H9 (cell line): ENCODE data around the gene THAP2. TPM values are rescaled to one million over a fixed set of nuclear protein-coding genes. Genes with fewer than 3 reads are reported as not detected.

ENCODE experiments used
- DNase-seq: peaks from one replicate; pipeline ENCODE4 v3.0.0-alpha.2; 2017
- H2AFZ ChIP-seq: one replicate; pipeline ENCODE4 v1.6.1; 2013; ENCODE audit warnings: mild to moderate bottlenecking, low read length, control low read depth, moderate library complexity
- H2AK5ac ChIP-seq: 2 replicates; pipeline ENCODE4 v1.6.1; 2013; ENCODE audit warnings: low read length, control low read depth, mixed read lengths; ENCODE audit not compliant: insufficient read length
- H2BK120ac ChIP-seq: one replicate; pipeline ENCODE4 v1.6.1; 2013; ENCODE audit warnings: low read depth, mild to moderate bottlenecking, low read length, control low read depth, inconsistent platforms; ENCODE audit not compliant: poor library complexity, severe bottlenecking
- H2BK12ac ChIP-seq: 2 replicates; pipeline ENCODE4 v1.6.1; 2013; ENCODE audit warnings: low read length, control low read depth, mixed read lengths, low read depth; ENCODE audit not compliant: insufficient read length
- H2BK15ac ChIP-seq: 2 replicates; pipeline ENCODE4 v1.6.1; 2013; ENCODE audit warnings: low read depth, low read length, control low read depth
- H2BK20ac ChIP-seq: one replicate; pipeline ENCODE4 v1.6.1; 2013; ENCODE audit warnings: low read depth, mild to moderate bottlenecking, low read length, control low read depth, inconsistent platforms; ENCODE audit not compliant: poor library complexity, severe bottlenecking
- H2BK5ac ChIP-seq: 2 replicates; pipeline ENCODE4 v1.6.1; 2013; ENCODE audit warnings: low read length, control low read depth, mixed read lengths; ENCODE audit not compliant: insufficient read length
- H3K14ac ChIP-seq: 2 replicates; pipeline ENCODE4 v1.6.1; 2013; ENCODE audit warnings: low read length, control low read depth; ENCODE audit not compliant: insufficient read depth
- H3K18ac ChIP-seq: 2 replicates; pipeline ENCODE4 v1.6.1; 2013; ENCODE audit warnings: low read depth, mild to moderate bottlenecking, mixed read lengths, low read length, control low read depth; ENCODE audit not compliant: insufficient read length
- H3K23ac ChIP-seq: 2 replicates; pipeline ENCODE4 v1.6.1; 2013; ENCODE audit warnings: low read length, control low read depth, mixed read lengths, low read depth; ENCODE audit not compliant: insufficient read length
- H3K23me2 ChIP-seq: 2 replicates; pipeline ENCODE4 v1.6.1; 2013; ENCODE audit warnings: low read depth, mild to moderate bottlenecking, mixed read lengths, low read length, control low read depth; ENCODE audit not compliant: insufficient read length, poor library complexity, severe bottlenecking
- H3K27ac ChIP-seq: 2 replicates; pipeline ENCODE4 v1.5.1; 2013; ENCODE audit warnings: low read length, control low read depth, mixed read lengths, low read depth; ENCODE audit not compliant: insufficient read length
- H3K27me3 ChIP-seq: 2 replicates; pipeline ENCODE4 v1.6.1; 2013; ENCODE audit warnings: low read length, control low read depth, inconsistent platforms; ENCODE audit not compliant: insufficient read depth
- H3K4ac ChIP-seq: 2 replicates; pipeline ENCODE4 v1.6.1; 2013; ENCODE audit warnings: low read depth, mild to moderate bottlenecking, control low read depth, inconsistent platforms, low read length, moderate library complexity
- H3K4me1 ChIP-seq: 2 replicates; pipeline ENCODE4 v1.6.1; 2013; ENCODE audit warnings: low read length, control low read depth, inconsistent platforms; ENCODE audit not compliant: insufficient read depth
- H3K4me2 ChIP-seq: 2 replicates; pipeline ENCODE4 v1.6.1; 2013; ENCODE audit warnings: low read length, control low read depth, mixed read lengths; ENCODE audit not compliant: insufficient read length, insufficient read depth
- H3K56ac ChIP-seq: 2 replicates; pipeline ENCODE4 v1.6.1; 2013; ENCODE audit warnings: low read depth, mild to moderate bottlenecking, mixed read lengths, low read length, control low read depth; ENCODE audit not compliant: insufficient read length
- H3K79me1 ChIP-seq: 2 replicates; pipeline ENCODE4 v1.6.1; 2013; ENCODE audit warnings: low read depth, mild to moderate bottlenecking, moderate library complexity, low read length, control low read depth, inconsistent platforms; ENCODE audit not compliant: insufficient read depth, poor library complexity, severe bottlenecking
- H3K79me2 ChIP-seq: 2 replicates; pipeline ENCODE4 v1.6.1; 2013; ENCODE audit warnings: low read length, control low read depth, inconsistent platforms; ENCODE audit not compliant: insufficient read depth
- H3K9ac ChIP-seq: 2 replicates; pipeline ENCODE4 v1.6.1; 2013; ENCODE audit warnings: low read length, control low read depth, mixed read lengths; ENCODE audit not compliant: insufficient read length; ENCODE audit errors: extremely low read depth
- H3K9me3 ChIP-seq: one replicate; pipeline ENCODE4 v1.6.1; 2013; ENCODE audit warnings: low read depth, low read length, inconsistent platforms; ENCODE audit not compliant: control insufficient read depth
- H3T11ph ChIP-seq: one replicate; pipeline ENCODE4 v1.6.1; 2013; ENCODE audit warnings: mild to moderate bottlenecking, low read length, control low read depth, inconsistent platforms
- H4K20me1 ChIP-seq: one replicate; pipeline ENCODE4 v1.6.1; 2013; ENCODE audit not compliant: control insufficient read depth, insufficient read length, insufficient read depth
- H4K5ac ChIP-seq: 2 replicates; pipeline ENCODE4 v1.6.1; 2013; ENCODE audit warnings: low read depth, mild to moderate bottlenecking, mixed read lengths, low read length, control low read depth; ENCODE audit not compliant: insufficient read length
- H4K8ac ChIP-seq: replicated peaks from 2 replicates; pipeline ENCODE4 v1.6.1; 2013; ENCODE audit warnings: low read length, control low read depth, mixed read lengths, low read depth; ENCODE audit not compliant: insufficient read length
- H4K91ac ChIP-seq: 2 replicates; pipeline ENCODE4 v1.6.1; 2013; ENCODE audit warnings: low read depth, mild to moderate bottlenecking, moderate library complexity, mixed read lengths, low read length, control low read depth; ENCODE audit not compliant: insufficient read length
- H3K27ac Mint-ChIP-seq, 3 experiments: 2 replicates in 2 of 3; 3 replicates in 1 of 3; pipeline ENCODE4 v1.8.0; 2020 to 2021; ENCODE audit warnings: mixed read lengths in 3 of 3, mild to moderate bottlenecking in 1 of 3, moderate library complexity in 1 of 3
- H3K27me3 Mint-ChIP-seq: 2 replicates; pipeline ENCODE4 v1.8.0; 2021; ENCODE audit warnings: low read depth, mild to moderate bottlenecking, moderate library complexity, mixed read lengths
- H3K36me3 Mint-ChIP-seq, 3 experiments: 2 replicates in 2 of 3; 3 replicates in 1 of 3; pipeline ENCODE4 v1.8.0; 2020 to 2021; ENCODE audit warnings: low read depth in 3 of 3, mixed read lengths in 3 of 3; ENCODE audit not compliant: insufficient read depth in 1 of 3
- H3K4me1 Mint-ChIP-seq, 2 experiments: 2 replicates each; pipeline ENCODE4 v1.8.0; 2020; ENCODE audit warnings: mixed read lengths in 2 of 2
- H3K4me3 Mint-ChIP-seq, 2 experiments: 2 replicates in 1 of 2; 3 replicates in 1 of 2; pipeline ENCODE4 v1.8.0; 2020 to 2021; ENCODE audit warnings: mild to moderate bottlenecking in 2 of 2, mixed read lengths in 2 of 2, moderate library complexity in 1 of 2
- H3K9me3 Mint-ChIP-seq, 2 experiments: 2 replicates in 1 of 2; 3 replicates in 1 of 2; pipeline ENCODE4 v1.8.0; 2020; ENCODE audit warnings: mild to moderate bottlenecking in 2 of 2, mixed read lengths in 2 of 2, moderate library complexity in 1 of 2
- WGBS: extraction: QIAGEN DNeasy Blood & Tissue Kit; methylation state at CpG from one replicate; pipeline ENCODE4 v1.1.7; 2013; ENCODE audit warnings: missing lambda C conversion rate, low lambda C conversion rate, mixed read lengths; ENCODE audit not compliant: insufficient read length; ENCODE audit errors: extremely low coverage; 5-methylcytosine and 5-hydroxymethylcytosine counted together
- total RNA-seq: library from RNA; stranded (reverse); gene quantifications from 2 replicates; pipeline ENCODE4 v1.2.1, GENCODE V29; 2021
- TF ChIP-seq, protein P1 (sequence below): fragments of 200-600 bp; sonication (generic); conservative IDR thresholded peaks from 3 replicates; pipeline ENCODE4 v1.8.0; 2021; ENCODE audit warnings: antibody characterized with exemption, mild to moderate bottlenecking

THAP2 gene
- total RNA-seq, 1 experiment from 2014 or later, result 3.7 TPM

DNA sequence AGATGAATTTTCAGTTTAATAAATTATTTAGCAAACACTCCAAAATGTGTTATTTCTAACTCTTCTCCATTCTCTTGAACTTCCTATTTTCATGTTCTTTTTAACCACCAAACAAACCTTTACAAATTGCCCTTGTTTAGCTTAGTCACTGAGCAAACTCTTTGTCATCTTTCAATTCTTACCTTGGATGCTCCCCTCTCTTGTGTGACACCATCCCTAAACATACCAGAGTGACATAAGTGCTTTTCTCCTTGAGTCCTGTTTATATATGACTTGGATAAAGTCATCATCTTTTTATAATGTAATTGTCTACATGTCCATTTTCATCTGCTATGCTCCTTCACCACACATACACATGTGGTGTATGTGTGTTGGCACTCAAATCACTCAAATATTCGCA lies 18.4 kb downstream of the THAP2 start:
- H3K9ac ChIP-seq, result no peak overlapping the region
- H3K9me3 Mint-ChIP-seq, result no peaks in the 10 kb centered on the region
- H3K4me2 ChIP-seq, result no peak overlapping the region
- no peak overlapping the region for H4K5ac ChIP-seq
- H3K4me3 Mint-ChIP-seq, result no peak overlapping the region
- no peak for DNase-seq
- no peak overlapping the region for H2AK5ac ChIP-seq
- no peak overlapping the region for H3K23ac ChIP-seq
- no peak overlapping the region for H3K4ac ChIP-seq
- no peaks in the 10 kb centered on the region for H3K79me2 ChIP-seq
- no peaks in the 10 kb centered on the region for H3K27me3 Mint-ChIP-seq
- H4K8ac ChIP-seq, result no peak overlapping the region
- WGBS, result no CpG with 5 or more reads among the region's 1 CpG
- peaks cover 0 to 2% of the 10 kb centered on the region in 2 experiments; a peak in 1 of 4 replicates for H3K4me1 Mint-ChIP-seq
- no peaks in the 10 kb centered on the region for H3K9me3 ChIP-seq
- H3K79me1 ChIP-seq, result no peaks in the 10 kb centered on the region
- no peak overlapping the region for H2BK15ac ChIP-seq
- no peak overlapping the region for H4K91ac ChIP-seq
- TF ChIP-seq, protein P1, sequence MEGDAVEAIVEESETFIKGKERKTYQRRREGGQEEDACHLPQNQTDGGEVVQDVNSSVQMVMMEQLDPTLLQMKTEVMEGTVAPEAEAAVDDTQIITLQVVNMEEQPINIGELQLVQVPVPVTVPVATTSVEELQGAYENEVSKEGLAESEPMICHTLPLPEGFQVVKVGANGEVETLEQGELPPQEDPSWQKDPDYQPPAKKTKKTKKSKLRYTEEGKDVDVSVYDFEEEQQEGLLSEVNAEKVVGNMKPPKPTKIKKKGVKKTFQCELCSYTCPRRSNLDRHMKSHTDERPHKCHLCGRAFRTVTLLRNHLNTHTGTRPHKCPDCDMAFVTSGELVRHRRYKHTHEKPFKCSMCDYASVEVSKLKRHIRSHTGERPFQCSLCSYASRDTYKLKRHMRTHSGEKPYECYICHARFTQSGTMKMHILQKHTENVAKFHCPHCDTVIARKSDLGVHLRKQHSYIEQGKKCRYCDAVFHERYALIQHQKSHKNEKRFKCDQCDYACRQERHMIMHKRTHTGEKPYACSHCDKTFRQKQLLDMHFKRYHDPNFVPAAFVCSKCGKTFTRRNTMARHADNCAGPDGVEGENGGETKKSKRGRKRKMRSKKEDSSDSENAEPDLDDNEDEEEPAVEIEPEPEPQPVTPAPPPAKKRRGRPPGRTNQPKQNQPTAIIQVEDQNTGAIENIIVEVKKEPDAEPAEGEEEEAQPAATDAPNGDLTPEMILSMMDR, result no peak
- H3K27ac Mint-ChIP-seq, result no peak overlapping the region
- no peak overlapping the region for H2BK12ac ChIP-seq
- no peak overlapping the region for H2BK5ac ChIP-seq
- H4K20me1 ChIP-seq, result no peaks in the 10 kb centered on the region
- H3K56ac ChIP-seq, result no peak overlapping the region
- no peaks in the 10 kb centered on the region for H3K4me1 ChIP-seq
- no peak overlapping the region for H2BK20ac ChIP-seq
- no peak overlapping the region for H2BK120ac ChIP-seq
- no peak overlapping the region for H3K18ac ChIP-seq
- H3K27ac ChIP-seq, result no peak overlapping the region
- no peak overlapping the region for H3K14ac ChIP-seq
- H3T11ph ChIP-seq, result no peak overlapping the region
- no peaks in the 10 kb centered on the region for H3K23me2 ChIP-seq
- H3K27me3 ChIP-seq, result no peaks in the 10 kb centered on the region
- H2AFZ ChIP-seq, result no peak overlapping the region
- no peaks in the 10 kb centered on the region for H3K36me3 Mint-ChIP-seq
